Measurements from ENCODE around the gene SPRY4. TPM values are rescaled to one million over a fixed set of nuclear protein-coding genes. Genes with fewer than 3 reads are reported as not detected.

The SPRY4 gene
- total and polyA plus RNA-seq, 2 of the 13 experiments (the other 11 are each of a cell fraction or from before 2014, with no cell fraction given): 8.9 to 17.8 TPM

GRCh38 chr5:142360051-142360498 is 35.3 kb upstream of the SPRY4 start (continued):
- TF ChIP-seq HNF4A (CRISPR knock-in tag; IDR thresholded peaks at IDR 0.05): no peak

- FAIRE-seq (no peak), ATAC-seq (no peak), DNase-seq (ENCODE audit: low spot score) (no peak)
- Histone ChIP-seq H3K4me3 (replicated peaks in 1 of 3; ENCODE audit: insufficient read depth in 1 of 3, low read depth in 2 of 3, low read length in 3 of 3) (no peak overlapping the region), H4K20me1 (ENCODE audit: insufficient read depth, low read length) (no peaks in the 10 kb centered on the region), H3K27ac (ENCODE audit: extremely low read length, insufficient read depth, low read length) (peak overlapping the region; percentile 94), H3K4me1 (ENCODE audit: insufficient read depth, low read length) (peaks cover 90% of the 10 kb centered on the region), H3K27me3 (ENCODE audit: control insufficient read depth in 1 of 2, insufficient read depth in 2 of 2, low read length in 2 of 2) (no peaks in the 10 kb centered on the region; a peak in 1 of 5 replicates), H3K79me2 (ENCODE audit: insufficient read depth, low read length) (peaks cover 44% of the 10 kb centered on the region), H3K9ac (ENCODE audit: insufficient read depth, low read depth, low read length) (no peak overlapping the region), H3K4me2 (ENCODE audit: low read depth, low read length) (peak overlapping the region; percentile 94), H3K36me3 (replicated peaks in 1 of 2; ENCODE audit: control insufficient read depth in 1 of 2, insufficient read depth in 2 of 2, low read length in 2 of 2) (no peaks in the 10 kb centered on the region), H3K9me3 (ENCODE audit: low read length) (no peaks in the 10 kb centered on the region), H2AFZ (ENCODE audit: low read length) (no peak overlapping the region)
- POLR2A ChIA-PET: interaction anchor here (3.7 to 5.2 kb wide), 2 partner anchors 16 to 35 kb away, joined by 31 to 122 read pairs; partner anchors contain the start of gene SPRY4
- TF ChIP-seq POLR2G (IDR thresholded peaks at IDR 0.05; ENCODE audit: low read depth, low read length): peak; percentile 57; the same call in 1 of the 2 replicates
- no peak for TF ChIP-seq ZNF782 (CRISPR knock-in tag; IDR thresholded peaks at IDR 0.05; ENCODE audit: borderline replicate concordance)
- TF ChIP-seq ZNF770 (CRISPR knock-in tag; IDR thresholded peaks at IDR 0.05): no peak
- in situ Hi-C loops (cut with HindIII; ENCODE audit: extremely low pct_ligation_motif_present, low pct_unique_long_range_greater_than_20kb): no loop called here
- intact Hi-C loops (cut with micrococcal nuclease; ENCODE audit: unreplicated experiment): no loop called here
- CTCF ChIA-PET (ENCODE audit: low intra/inter-chr PET ratio, low total read pairs): no interaction called here
- WGBS (ENCODE audit: low lambda C conversion rate): 98% methylated on average over 5 of the region's 5 CpGs
- BruUV-seq (replicated peaks): no TSS peak
Measured at GRCh38 chr5:142358648-142359047, 33.8 kb upstream of the SPRY4 start.

Data from HepG2 (cell line).